MG63 (cell line): ENCODE measurements around the gene DRGX. TPM values are rescaled to one million over a fixed set of nuclear protein-coding genes. Genes with fewer than 3 reads are reported as not detected.

ENCODE experiments used
- DNase-seq: peaks from one replicate; pipeline ENCODE4 v3.0.0-alpha.2; 2020
- H3K27me3 ChIP-seq: fragments of 250-450 bp; sonication (Bioruptor Pico); 2 replicates; pipeline ENCODE4 v1.5.1; 2020; ENCODE audit warnings: mild to moderate bottlenecking, moderate library complexity
- H3K36me3 ChIP-seq: fragments of 250-450 bp; sonication (Bioruptor Pico); 2 replicates; pipeline ENCODE4 v1.5.1; 2020; ENCODE audit warnings: mild to moderate bottlenecking, moderate library complexity
- H3K4me3 ChIP-seq: fragments of 250-450 bp; sonication (Bioruptor Pico); 2 replicates; pipeline ENCODE4 v1.5.1; 2020; ENCODE audit warnings: mild to moderate bottlenecking, moderate library complexity
- H3K9me3 ChIP-seq: fragments of 250-450 bp; sonication (Bioruptor Pico); 2 replicates; pipeline ENCODE4 v1.5.1; 2020; ENCODE audit warnings: mild to moderate bottlenecking, moderate library complexity
- total RNA-seq: library from RNA; depleted of rRNA; stranded (reverse); fragments of >200 nt; shearing (Covaris generic); gene quantifications from 2 replicates; pipeline ENCODE4 v1.2.3, GENCODE V29; 2014; ENCODE audit warnings: low replicate concordance

DRGX gene
- total RNA-seq, 1 experiment from 2014 or later: 0.07 TPM

- Histone ChIP-seq H3K27me3 (peaks cover 75% of the 10 kb centered on the region), H3K36me3 (no peaks in the 10 kb centered on the region), H3K4me3 (no peak overlapping the region), H3K9me3 (0 out of 2 replicates have a peak, but pooled peaks cover 1% of the 10 kb centered on the region)
- no peak for DNase-seq
Measured at GRCh38 chr10:49393757-49394156, 2.1 kb downstream of the DRGX start.

- DNase-seq: no peak
- Histone ChIP-seq H3K4me3 (no peak overlapping the region), H3K27me3 (peaks cover 71% of the 10 kb centered on the region), H3K36me3 (no peaks in the 10 kb centered on the region), H3K9me3 (no peaks in the 10 kb centered on the region)
Measured at GRCh38 chr10:49393301-49393700, 2.6 kb downstream of the DRGX start.

GRCh38 chr10:49389361-49389933 is 6.4 kb downstream of the DRGX start:
- Histone ChIP-seq H3K27me3 (peaks cover 33% of the 10 kb centered on the region), H3K9me3 (no peaks in the 10 kb centered on the region), H3K4me3 (no peak overlapping the region), H3K36me3 (no peaks in the 10 kb centered on the region)
- DNase-seq: no peak

GRCh38 chr10:49388161-49388560 is 7.7 kb downstream of the DRGX start:
- H3K36me3 ChIP-seq: no peaks in the 10 kb centered on the region
- H3K4me3 ChIP-seq: no peak overlapping the region
- H3K27me3 ChIP-seq: peaks cover 21% of the 10 kb centered on the region
- H3K9me3 ChIP-seq: no peaks in the 10 kb centered on the region
- no peak for DNase-seq

- Histone ChIP-seq H3K27me3 (peaks cover 12% of the 10 kb centered on the region), H3K36me3 (no peaks in the 10 kb centered on the region)
Measured at GRCh38 chr10:49387071-49387470, 8.8 kb downstream of the DRGX start.

GRCh38 chr10:49385939-49386922 is 9.7 kb downstream of the DRGX start:
- Histone ChIP-seq H3K27me3 (peaks cover 3% of the 10 kb centered on the region; the same call in 1 of the 2 replicates), H3K36me3 (no peaks in the 10 kb centered on the region), H3K9me3 (no peaks in the 10 kb centered on the region), H3K4me3 (no peak overlapping the region)
- peak; percentile 36 for DNase-seq

More at GRCh38 chr10:49387071-49387470, 8.8 kb downstream of the DRGX start:
- no peak overlapping the region for H3K4me3 ChIP-seq
- DNase-seq: peak; percentile 96
- no peaks in the 10 kb centered on the region for H3K9me3 ChIP-seq

GRCh38 chr10:49384268-49384953 is 11.5 kb downstream of the DRGX start:
- H3K4me3 ChIP-seq: no peak overlapping the region
- H3K27me3 ChIP-seq: 0 out of 2 replicates have a peak, but pooled peaks cover 2% of the 10 kb centered on the region
- H3K9me3 ChIP-seq: no peaks in the 10 kb centered on the region
- DNase-seq: no peak
- H3K36me3 ChIP-seq: no peaks in the 10 kb centered on the region

- no peak for DNase-seq
- Histone ChIP-seq H3K36me3 (no peaks in the 10 kb centered on the region), H3K9me3 (no peaks in the 10 kb centered on the region), H3K27me3 (0 out of 2 replicates have a peak, but pooled peaks cover 2% of the 10 kb centered on the region), H3K4me3 (no peak overlapping the region)
Measured at GRCh38 chr10:49383853-49384252, 12.0 kb downstream of the DRGX start.

- Histone ChIP-seq H3K27me3 (peaks cover 3% of the 10 kb centered on the region; the same call in 1 of the 2 replicates), H3K9me3 (no peaks in the 10 kb centered on the region), H3K4me3 (no peak overlapping the region), H3K36me3 (no peaks in the 10 kb centered on the region)
- DNase-seq: no peak
Measured at GRCh38 chr10:49382826-49383225, 13.1 kb downstream of the DRGX start.

GRCh38 chr10:49382226-49382625 is 13.7 kb downstream of the DRGX start:
- H3K4me3 ChIP-seq: no peak overlapping the region
- DNase-seq: no peak
- no peaks in the 10 kb centered on the region for H3K9me3 ChIP-seq
- no peaks in the 10 kb centered on the region for H3K36me3 ChIP-seq
- H3K27me3 ChIP-seq: peaks cover 3% of the 10 kb centered on the region; the same call in 1 of the 2 replicates

GRCh38 chr10:49381111-49381900 is 14.6 kb downstream of the DRGX start:
- H3K9me3 ChIP-seq: no peaks in the 10 kb centered on the region
- no peak overlapping the region for H3K4me3 ChIP-seq
- peaks cover 3% of the 10 kb centered on the region; the same call in 1 of the 2 replicates for H3K27me3 ChIP-seq
- DNase-seq: no peak
- H3K36me3 ChIP-seq: no peaks in the 10 kb centered on the region

GRCh38 chr10:49379596-49380410 is 16.1 kb downstream of the DRGX start:
- Histone ChIP-seq H3K36me3 (no peaks in the 10 kb centered on the region), H3K27me3 (peaks cover 3% of the 10 kb centered on the region; the same call in 1 of the 2 replicates), H3K9me3 (no peaks in the 10 kb centered on the region), H3K4me3 (no peak overlapping the region)
- DNase-seq: no peak

- Histone ChIP-seq H3K4me3 (no peak overlapping the region), H3K9me3 (no peaks in the 10 kb centered on the region), H3K27me3 (peaks cover 3% of the 10 kb centered on the region; the same call in 1 of the 2 replicates), H3K36me3 (no peaks in the 10 kb centered on the region)
- no peak for DNase-seq
Measured at GRCh38 chr10:49377256-49377655, 18.6 kb downstream of the DRGX start.

- no peak for DNase-seq
Measured at GRCh38 chr10:49375611-49376010, 20.3 kb downstream of the DRGX start.

GRCh38 chr10:49374740-49375139 is 21.1 kb downstream of the DRGX start:
- Histone ChIP-seq H3K36me3 (no peaks in the 10 kb centered on the region), H3K4me3 (no peak overlapping the region), H3K27me3 (peaks cover 3% of the 10 kb centered on the region; the same call in 1 of the 2 replicates), H3K9me3 (no peaks in the 10 kb centered on the region)
- DNase-seq: no peak

More at GRCh38 chr10:49375611-49376010, 20.3 kb downstream of the DRGX start:
- Histone ChIP-seq H3K36me3 (no peaks in the 10 kb centered on the region), H3K27me3 (peaks cover 3% of the 10 kb centered on the region; the same call in 1 of the 2 replicates), H3K9me3 (no peaks in the 10 kb centered on the region), H3K4me3 (no peak overlapping the region)
